ENCODE measurements around the gene KLF7.

DNA sequence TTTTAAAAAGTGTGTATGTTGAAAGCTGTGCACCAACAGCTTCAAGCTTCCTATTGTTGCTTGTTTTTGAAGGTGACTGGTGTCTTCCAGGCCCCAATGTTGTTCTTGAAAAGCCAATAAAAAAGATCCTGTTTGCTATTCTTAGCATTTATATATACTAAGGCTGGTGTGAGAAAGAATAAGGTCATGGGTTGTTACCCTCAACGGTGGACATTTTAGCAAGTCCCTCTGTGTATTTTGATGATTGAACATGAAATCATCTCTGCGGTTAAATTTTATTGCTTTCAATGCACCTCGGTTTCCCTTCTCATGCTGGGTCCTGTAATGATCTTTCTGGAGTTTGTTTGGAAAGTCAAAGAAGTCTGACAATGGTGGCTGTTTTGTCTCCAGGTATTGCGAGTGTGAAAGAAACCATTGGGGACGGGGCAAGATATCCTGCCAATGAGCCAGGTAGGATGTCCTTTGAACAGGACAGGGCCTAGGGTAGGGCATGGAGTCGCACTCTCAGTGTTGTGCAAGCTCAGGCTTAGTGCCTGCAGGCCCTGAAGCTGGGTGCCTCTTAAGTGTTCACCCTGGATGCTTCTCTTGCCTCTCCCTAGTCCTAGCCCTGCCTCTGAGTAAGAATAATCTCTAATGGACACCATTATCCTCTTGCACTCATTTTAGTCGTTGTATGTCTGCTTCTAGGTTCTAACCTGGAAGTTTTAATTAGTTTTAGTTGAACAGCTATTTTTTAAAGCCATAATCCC is 16.0 kb upstream of the KLF7 start:
- TF ChIP-seq CTCF (IDR thresholded peaks at IDR 0.05; ENCODE audit: insufficient read depth, low read length, poor library complexity, severe bottlenecking) (no peak), EZH2phosphoT487 (conservative IDR thresholded peaks at IDR 0.05; ENCODE audit: low read length) (no peak)
